GM13976 (cell line): Measurements from ENCODE around the gene BORCS8.

ENCODE experiments used
- DNase-seq: peaks from one replicate; pipeline ENCODE4 v3.0.0; 2012; ENCODE audit warnings: low spot score
- CTCF ChIP-seq: IDR thresholded peaks from 2 replicates; pipeline ENCODE4 v1.5.1; 2012; ENCODE audit warnings: borderline replicate concordance, mild to moderate bottlenecking; ENCODE audit not compliant: insufficient read depth; ENCODE audit errors: extremely low read depth, missing control alignments, control extremely low read depth
- in situ Hi-C: fragments of 300-500 bp; cut with MboI; formaldehyde crosslinking; loops from one replicate; pipeline ENCODE4 v1.12.0; 2022; ENCODE audit warnings: low sequenced_read_pairs, mixed read lengths, inconsistent platforms; ENCODE audit not compliant: unreplicated experiment

The BORCS8 gene

DNA sequence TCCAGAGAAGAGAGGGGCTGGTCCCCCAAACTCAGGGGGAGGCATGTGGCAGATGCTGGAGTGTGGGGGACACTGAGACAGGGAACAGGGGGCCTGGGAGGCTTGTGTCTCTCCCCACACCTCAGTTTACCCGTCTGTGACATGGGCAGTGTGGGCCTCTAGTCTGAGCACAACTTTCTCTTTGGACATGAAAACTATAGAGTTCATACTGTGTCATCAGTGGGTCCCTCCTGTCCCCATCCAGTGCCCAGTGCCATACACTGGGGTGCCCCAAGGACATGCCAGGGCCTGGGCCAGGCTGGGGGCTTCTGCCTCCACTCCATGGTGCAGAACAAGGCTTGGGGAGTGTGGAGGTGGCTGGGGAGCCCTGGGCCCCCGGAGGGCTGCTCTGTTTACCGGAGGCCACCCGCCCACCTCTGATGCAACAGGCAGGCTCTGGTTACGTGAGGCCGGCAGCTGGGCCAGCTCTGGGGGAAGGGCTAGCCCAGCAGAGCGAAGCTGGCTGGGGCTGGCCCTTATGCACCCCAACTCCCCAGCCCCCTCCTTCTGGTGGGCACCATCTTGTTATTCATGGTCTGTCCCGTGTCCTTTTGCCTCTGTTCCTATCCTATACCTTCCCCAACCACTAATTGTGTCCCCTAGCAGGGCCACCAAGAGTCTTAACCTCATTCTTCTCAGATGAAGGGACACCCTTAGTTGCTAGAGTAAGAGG is 20.0 kb downstream of the BORCS8 start:
- peak; percentile 80 for DNase-seq
- in situ Hi-C loops, result no loop called here
- no peak for TF ChIP-seq CTCF

DNA sequence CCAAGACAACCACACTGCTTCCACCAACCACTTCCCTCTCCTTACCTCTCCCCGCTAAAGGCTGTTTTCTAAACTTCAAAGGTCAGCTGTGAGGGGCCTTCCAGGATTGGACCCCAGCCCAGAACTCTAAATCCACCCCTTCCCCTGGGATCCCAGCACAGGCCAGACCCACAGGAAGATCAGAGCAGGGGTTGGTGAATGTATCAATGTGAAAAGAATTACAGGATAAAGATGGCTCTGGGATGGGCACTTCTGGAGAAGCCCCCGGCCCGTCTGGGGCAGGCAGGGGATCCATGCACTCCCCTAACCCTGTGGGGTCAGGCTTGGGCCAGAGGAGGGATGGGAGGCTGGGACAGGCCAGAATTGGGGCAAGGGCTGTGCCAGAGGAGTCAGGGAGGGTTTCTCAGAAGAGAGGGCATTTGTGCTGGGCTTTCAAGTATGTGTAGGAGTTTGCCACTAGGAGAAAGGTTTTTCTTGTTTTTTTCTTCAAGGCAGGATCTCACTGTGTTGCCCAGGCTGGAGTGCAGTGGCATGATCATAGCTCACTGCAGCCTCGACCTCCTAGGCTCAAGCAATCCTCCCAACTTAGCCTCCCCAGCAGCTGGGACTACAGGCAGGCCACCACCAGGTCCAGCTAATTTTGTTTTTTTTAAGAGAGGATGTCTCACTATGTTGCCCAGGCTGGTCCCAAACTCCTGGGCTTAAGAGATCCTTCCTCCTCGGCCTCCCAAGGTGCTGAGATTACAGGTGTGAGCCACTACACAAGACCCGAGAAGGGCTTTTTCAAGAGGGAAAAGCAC is 20.9 kb downstream of the BORCS8 start:
- in situ Hi-C loops, result no loop called here
- no peak for TF ChIP-seq CTCF
- no peak for DNase-seq

DNA sequence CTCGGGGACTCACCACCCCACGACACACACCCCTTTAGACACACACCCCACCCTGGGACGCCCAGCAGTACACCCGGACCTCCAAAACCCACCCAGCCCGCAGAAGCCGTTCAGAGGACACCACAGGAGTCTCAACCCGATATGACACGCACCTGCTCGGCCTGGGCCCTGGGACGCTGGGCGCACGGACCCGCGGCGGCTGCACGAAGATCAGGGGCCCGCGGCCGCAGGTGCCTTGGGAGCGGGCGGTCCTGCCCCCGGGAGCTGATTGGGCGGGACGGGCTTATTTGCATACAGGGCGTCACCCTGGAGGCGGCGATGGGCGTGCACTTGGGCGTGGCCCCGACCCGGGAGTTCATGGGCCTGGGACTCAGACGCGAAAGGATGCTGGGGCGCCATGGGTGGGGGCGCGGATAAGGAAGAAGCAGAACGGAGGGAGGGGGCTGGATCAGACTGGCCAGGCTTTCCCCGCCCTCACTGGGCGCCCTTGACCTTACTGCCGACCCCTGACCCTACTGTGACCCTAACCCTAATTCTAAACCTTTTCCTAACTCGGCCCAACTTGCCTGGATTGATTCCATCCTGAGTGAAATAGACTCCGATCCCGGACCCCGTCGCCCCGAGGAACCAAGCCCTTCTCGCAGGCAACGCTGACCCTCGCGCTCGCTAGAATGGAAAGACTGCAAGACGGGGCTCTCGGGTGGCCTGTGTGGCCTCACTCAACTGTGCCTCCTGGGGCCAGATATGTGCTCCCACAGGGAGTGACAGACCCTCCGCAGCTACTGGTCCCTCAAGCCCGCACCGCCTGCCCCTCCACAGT is 21.7 kb downstream of the BORCS8 start, which contains the start of gene MEF2B:
TSS of gene MEF2B (minus strand) at position 211 of the 820 bp plus-strand sequence. CDS start 19,528 bp downstream, outside the sequence.
- DNase-seq, result peak; percentile 97
- TF ChIP-seq CTCF, result no peak
- in situ Hi-C loops, result no loop called here

DNA sequence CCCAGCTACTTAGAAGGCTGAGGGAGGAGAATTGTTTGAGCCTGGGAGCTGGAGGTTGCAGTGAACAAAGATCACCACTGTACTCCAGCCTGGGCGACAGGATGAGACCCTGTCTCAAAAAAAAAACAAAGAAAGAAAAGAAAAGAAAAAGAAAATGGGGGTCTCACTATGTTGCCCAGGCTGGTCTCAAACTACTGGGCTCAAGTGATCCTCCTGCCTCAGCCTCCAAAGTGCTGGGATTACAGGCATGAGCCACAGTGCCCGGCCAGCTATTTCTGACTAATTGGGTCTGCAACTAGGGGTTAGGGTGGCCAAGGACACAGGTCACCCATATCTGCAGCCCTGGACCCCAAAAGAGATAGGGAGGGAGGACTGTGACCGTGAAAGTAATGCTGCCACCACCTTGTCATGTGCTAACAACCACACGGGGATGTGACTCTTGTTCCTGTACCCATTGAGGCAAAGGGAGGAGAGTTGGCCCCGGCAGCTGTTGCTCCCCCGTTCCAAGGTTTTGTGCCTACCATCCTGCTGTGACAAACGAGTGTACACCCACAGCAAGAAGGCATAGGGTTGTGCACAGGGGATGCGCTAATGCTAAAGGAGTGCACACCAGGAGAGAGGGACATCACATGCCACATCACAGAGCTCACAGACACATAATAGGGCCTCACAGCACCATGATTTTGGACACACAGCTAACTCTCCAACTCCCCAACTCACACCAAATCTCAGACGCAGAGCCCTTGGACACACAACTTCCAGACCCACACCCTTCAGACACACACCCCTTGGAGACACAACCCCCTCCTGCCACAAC is 22.5 kb downstream of the BORCS8 start:
- no peak for DNase-seq
- in situ Hi-C loops, result no loop called here
- no peak for TF ChIP-seq CTCF

DNA sequence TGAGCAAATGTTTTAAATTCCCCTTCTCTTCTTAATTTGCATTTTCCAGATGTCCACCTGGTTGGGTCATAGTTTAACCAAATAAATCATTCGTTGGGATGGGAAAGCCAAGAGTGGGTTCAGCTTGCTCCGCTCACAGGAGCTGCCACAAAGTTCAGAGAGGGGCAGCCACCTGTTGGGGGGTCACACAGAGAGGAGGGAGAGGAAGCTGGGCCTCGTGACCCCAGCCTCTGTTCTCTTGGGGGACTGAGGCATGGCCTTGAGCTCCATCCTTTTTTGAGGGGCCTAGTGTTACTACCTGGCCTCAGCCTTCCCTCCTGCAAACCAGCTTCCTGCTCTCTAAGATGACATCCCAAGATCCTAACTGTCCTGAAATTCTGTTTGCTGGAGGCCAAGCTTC is 24.3 kb downstream of the BORCS8 start:
- TF ChIP-seq CTCF, result no peak
- no peak for DNase-seq
- in situ Hi-C loops, result no loop called here
